ENCODE results near the gene ARL8A. TPM values are rescaled to one million over a fixed set of nuclear protein-coding genes. Genes with fewer than 3 reads are reported as not detected.

The ARL8A gene
- total and polyA plus RNA-seq, 10 of the 15 experiments (the other 5 are each of a cell fraction or from before 2014, with no cell fraction given): 0.34 to 49.2 (median 15.4) TPM

GRCh38 chr1:202117898-202118371, 26.6 kb downstream of the ARL8A start:
- Histone ChIP-seq H3K4me1 (ENCODE audit: control insufficient read depth, insufficient read depth, low read length) (peaks cover 14% of the 10 kb centered on the region), H3K4me3 (no peak overlapping the region), H2AFZ (ENCODE audit: control insufficient read depth, low read depth, low read length) (no peak overlapping the region), H3K4me2 (ENCODE audit: control insufficient read depth, insufficient read depth) (no peak overlapping the region), H3K27ac (ENCODE audit: control insufficient read depth, insufficient read depth) (no peak overlapping the region), H4K20me1 (ENCODE audit: control insufficient read depth, insufficient read depth) (no peaks in the 10 kb centered on the region), H3K27me3 (replicated peaks in 1 of 2; ENCODE audit: control insufficient read depth in 2 of 2, insufficient read depth in 2 of 2, low read length in 1 of 2) (no peaks in the 10 kb centered on the region), H3K9me3 (replicated peaks; ENCODE audit: control insufficient read depth, insufficient read depth, low read length) (no peaks in the 10 kb centered on the region), H3K9ac (ENCODE audit: control insufficient read depth, insufficient read depth, low read length) (no peak overlapping the region), H3K36me3 (ENCODE audit: control insufficient read depth in 2 of 2, insufficient read depth in 2 of 2, low read length in 1 of 2) (no peaks in the 10 kb centered on the region), H3K79me2 (ENCODE audit: control insufficient read depth, insufficient read depth, low read length) (no peaks in the 10 kb centered on the region)
- POLR2A ChIA-PET: interaction anchor here (0.7 to 1.0 kb wide), 2 partner anchors 105 to 108 kb away, joined by 4 to 5 read pairs; partner anchors contain the start of gene ELF3
- RAD21 ChIA-PET (ENCODE audit: unreplicated experiment): interaction anchor here (1.1 to 5.8 kb wide), 7 partner anchors 10 to 222 kb away, joined by 3 to 76 read pairs (median 7); partner anchors contain the start of gene ELF3
- in situ Hi-C loops (cut with MboI): no loop called here
- no TSS peak for BruUV-seq (replicated peaks)
- WGBS (ENCODE audit: insufficient coverage, insufficient replicate concordance, low lambda C conversion rate, missing lambda C conversion rate): 55% methylated on average over 10 of the region's 10 CpGs
- CTCF ChIA-PET: interaction anchor here (0.6 to 10.5 kb wide), 20 partner anchors 10 to 240 kb away, joined by 3 to 171 read pairs (median 5); partner anchors contain the start of genes ELF3 and RNPEP
- SMC1A ChIA-PET (ENCODE audit: uncharacterized antibody, unreplicated experiment): interaction anchor here (0.6 to 5.5 kb wide), 9 partner anchors 19 to 240 kb away, joined by 3 to 67 read pairs (median 4); partner anchors contain the start of gene ELF3
- ATAC-seq (no peak), DNase-seq (ENCODE audit: low read depth, low spot score) (no peak), FAIRE-seq (no peak)
- TF ChIP-seq PKNOX1 (IDR thresholded peaks at IDR 0.05): no peak
- no peak for TF ChIP-seq KLF5 (IDR thresholded peaks at IDR 0.05; ENCODE audit: partially characterized antibody)
- TF ChIP-seq ELK1 (IDR thresholded peaks at IDR 0.05; ENCODE audit: low read depth, low read length): no peak
- no peak for TF ChIP-seq MLLT1 (IDR thresholded peaks at IDR 0.05)
- TF ChIP-seq MYC (IDR thresholded peaks at IDR 0.05; ENCODE audit: insufficient read depth, insufficient read length, insufficient replicate concordance, low read length, severe bottlenecking): no peak
- TF ChIP-seq IRF3 (IDR thresholded peaks at IDR 0.05): no peak
- intact Hi-C loops (cut with micrococcal nuclease; ENCODE audit: unreplicated experiment): loop anchor here (2.0 to 5.0 kb wide), 2 partner anchors 221 to 241 kb away; no protein-coding TSS in a partner anchor

All from GM12878 (cell line).